Measurements from ENCODE around the gene NRP2. TPM values are rescaled to one million over a fixed set of nuclear protein-coding genes. Genes with fewer than 3 reads are reported as not detected.

Gene NRP2
- total RNA-seq, 2 donors from 2014 or later, result 3.8 to 42.6 TPM

DNA sequence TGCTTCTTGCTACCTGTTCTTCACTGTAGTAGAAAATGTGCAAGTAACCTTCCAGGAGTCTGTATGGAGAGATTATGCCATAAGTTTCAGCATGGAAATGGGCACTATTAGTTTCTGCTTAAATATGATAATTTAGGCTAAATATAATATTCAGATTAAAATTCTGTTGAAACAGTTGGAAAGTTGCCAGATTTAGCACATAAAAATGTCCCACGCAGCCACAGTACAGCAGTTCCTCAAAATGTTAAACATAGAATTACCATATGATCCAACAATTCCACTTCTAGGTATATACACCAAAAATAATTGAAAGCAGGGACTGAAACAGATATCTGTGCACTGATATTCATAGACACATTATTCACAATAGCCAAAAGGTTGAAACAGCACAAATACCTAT lies 121.2 kb downstream of the NRP2 start:
- intact Hi-C loops (cut with DNase I, micrococcal nuclease), result no loop called here
- DNase-seq, result no peak
- no peak for ATAC-seq

DNA sequence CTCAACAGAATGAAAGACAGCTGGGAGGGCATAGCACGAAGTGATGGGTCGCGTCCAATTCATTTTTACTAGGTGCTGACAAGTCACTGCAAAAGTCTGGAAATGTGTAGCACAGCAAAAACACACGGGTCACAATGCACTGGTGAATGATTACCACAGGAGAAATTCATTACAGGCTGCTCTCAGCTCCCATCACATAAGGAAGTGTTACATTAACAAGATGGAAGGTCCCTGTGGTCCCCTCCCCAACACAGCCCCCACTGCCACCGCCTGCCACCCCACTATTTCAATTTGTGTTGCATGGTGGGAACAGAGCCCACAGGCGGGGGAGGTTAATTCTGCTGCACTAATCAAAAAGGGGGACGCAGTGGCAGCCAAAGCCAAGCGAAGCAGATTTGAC lies 122.8 kb downstream of the NRP2 start:
- DNase-seq, result no peak
- intact Hi-C loops (cut with DNase I, micrococcal nuclease), result no loop called here
- no peak for ATAC-seq

DNA sequence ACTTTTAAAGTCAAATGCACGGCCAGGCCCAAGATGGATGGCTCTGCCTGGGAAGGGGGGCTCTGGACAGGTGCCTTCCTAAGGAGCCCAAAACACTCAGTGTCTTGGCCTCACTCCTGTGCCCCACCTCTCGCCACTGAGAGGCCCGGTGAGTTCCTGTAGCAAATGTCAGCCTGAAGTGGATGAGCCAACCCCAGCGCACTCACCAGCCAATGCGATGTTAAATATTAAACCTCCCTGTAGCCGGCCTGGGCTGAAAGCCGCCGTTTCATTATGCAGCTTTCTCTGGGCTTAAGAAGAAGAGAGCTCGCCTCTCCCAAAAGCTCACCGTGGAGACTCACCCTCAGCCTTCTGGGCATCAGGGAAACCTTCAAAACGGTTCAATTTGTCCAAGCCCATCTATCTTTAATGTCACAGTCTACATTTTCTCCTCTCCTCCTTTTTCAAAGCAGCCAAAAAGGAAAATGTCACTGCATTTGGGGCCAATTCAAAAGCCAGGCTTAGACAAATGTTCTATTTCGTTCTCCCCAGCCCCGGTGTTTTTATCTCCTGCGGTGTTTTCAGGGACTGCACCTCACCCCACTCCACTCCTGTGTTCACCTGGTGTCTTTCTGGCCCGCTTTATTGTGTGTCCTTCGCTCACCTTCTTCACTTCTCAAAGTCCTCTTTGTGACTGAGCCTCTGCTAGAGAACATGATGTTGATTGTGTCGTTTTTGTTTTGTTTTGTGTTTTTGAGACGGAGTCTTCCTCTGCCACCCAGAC lies 124.0 kb downstream of the NRP2 start:
- ATAC-seq, result peak; percentile 97
- intact Hi-C loops (cut with DNase I, micrococcal nuclease), result no loop called here
- peak; percentile 42 to 46 for DNase-seq

DNA sequence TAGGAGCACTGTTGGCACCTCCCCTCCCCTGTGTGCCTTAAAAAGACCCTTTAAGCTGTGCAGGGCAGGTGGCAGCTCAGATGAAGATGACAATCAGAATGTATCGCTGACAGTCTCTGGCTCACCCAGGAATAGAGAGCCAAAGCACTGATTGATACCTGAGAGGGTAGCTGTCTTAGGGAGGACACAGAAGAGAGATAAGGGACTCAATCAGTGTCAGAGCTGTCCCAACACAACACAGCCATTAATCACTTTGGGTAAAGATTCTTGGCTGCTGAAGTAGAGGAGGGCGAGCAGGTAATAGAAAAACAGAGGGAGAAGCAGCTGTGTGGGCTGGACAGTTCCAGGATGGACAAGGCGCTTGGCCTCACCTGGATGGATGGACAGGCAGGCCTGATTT lies 124.9 kb downstream of the NRP2 start:
- ATAC-seq (no peak), DNase-seq (no peak)
- intact Hi-C loops (cut with DNase I, micrococcal nuclease), result no loop called here

DNA sequence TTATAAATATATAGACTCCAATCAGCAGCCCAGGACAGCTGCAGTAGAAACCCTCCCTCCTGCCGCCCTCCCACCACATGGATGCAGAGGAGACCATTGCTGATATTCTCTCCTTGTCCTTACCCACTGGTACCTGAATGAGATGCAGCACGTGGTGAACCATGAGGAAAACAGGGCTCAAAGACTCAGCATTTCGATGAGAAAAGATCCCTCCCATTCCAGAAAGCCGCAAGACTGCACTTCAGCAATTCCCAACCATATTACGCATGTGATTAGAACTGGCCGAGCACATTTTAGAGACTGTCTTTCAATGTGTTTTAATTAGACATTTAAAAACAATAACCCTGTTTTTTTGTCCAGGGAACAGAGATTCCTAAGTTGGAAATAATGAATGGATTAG lies 125.5 kb downstream of the NRP2 start:
- intact Hi-C loops (cut with DNase I, micrococcal nuclease), result no loop called here
- ATAC-seq, result no peak
- DNase-seq, result no peak

DNA sequence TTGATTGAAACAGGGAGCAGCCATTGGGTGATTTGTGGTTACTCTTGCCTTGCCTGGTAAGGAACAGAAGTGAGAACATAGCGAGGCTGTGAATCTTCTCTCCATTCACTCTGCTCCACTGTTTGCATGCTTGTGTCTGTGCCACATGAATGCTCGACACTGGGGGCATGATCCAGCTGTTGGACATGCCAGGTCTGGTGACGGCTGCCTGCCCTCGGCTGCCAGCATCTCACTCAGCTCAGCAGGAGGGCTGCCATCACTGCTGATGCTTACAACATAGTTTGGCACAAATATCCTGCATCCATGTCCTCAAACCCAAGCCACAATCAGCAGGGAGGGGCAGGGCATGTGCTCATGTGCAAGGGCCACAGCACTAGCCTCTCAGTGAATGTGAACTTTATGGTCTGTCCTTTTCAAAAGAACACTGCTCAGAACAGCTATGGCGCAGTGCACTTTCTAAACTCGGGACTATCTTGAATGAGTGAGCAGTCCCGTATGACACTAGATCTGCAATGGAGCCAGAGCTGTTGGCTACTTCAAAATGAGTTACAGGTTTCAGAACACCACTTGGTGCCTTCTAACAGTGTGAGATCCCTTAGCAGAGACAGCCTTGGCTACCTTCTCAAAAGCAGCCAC lies 126.3 kb downstream of the NRP2 start:
- ATAC-seq (no peak), DNase-seq (no peak)
- intact Hi-C loops (cut with DNase I, micrococcal nuclease), result no loop called here

DNA sequence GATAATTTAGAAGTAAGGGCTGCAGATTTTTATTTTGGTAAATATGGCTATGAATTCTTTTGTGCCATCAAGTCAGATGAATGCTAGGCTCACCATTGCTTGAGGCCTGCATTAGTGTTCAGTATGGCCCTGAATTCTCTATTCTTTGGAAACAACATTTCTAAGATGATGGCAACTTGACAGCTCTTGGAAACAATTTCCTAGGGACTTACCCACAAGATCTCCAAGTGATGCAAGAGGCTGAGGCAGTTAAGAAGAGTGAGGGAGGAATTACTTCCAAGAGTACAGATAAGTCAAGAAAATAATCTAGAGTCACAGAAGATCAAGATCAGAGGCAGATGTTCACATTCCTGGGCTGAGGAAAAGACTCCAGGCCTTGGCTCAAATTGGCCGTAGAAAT lies 129.1 kb downstream of the NRP2 start:
- intact Hi-C loops (cut with DNase I, micrococcal nuclease), result no loop called here
- ATAC-seq (no peak), DNase-seq (no peak)

DNA sequence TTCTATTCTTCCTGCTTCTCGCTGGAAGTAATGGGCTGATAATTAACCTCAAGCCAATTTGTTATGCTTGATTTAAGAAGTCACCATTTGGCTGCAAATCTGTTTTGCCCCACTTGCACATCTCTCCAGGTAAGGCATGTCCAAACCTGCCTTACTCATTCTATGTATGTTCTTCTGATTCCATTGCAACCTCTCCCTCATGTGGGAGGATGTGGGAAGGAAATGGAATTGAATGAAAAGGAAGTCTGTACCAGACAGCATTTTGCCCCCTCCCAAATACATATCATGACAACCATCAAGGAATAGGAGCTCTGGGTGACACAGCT lies 131.7 kb downstream of the NRP2 start:
- intact Hi-C loops (cut with DNase I, micrococcal nuclease), result no loop called here
- no peak for ATAC-seq
- DNase-seq, result no peak

DNA sequence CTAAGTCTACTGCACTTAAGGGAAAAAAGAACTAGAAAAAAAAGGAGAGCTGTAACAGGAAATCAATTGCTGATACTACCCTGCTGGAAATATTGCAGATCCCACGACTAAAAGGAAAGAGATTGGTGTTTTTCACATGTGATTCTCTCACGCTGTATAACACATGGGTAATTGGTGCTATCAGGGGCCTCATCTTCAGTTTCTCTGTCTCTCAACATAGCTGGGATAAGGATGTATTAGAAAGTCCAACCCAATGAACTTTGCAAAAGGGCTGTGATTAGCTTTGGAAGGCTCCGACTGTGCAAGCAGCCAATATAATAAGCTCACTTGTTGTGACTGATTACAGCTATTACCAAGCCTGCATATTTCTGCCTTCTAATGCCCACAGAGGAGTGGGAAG lies 133.4 kb downstream of the NRP2 start:
- no peak for ATAC-seq

DNA sequence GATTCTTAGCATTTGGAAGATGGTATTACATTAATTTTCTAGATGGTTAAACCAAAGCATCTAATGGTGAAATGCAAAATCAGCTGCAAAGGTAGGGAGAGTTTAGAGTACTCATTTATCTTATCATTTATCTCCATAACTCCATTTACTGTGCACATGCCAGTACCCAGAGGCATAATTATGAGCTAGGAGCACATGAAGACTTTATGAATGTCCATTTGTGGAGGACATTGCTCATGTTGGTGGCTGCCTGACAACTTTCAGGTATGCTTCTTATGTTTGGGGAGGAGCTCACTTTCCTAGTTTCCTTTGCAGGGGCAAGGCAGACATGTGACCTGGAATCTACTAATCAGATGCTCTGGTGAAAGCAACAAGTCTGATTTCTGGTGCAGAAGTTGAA lies 134.0 kb downstream of the NRP2 start:
- DNase-seq, result no peak
- intact Hi-C loops (cut with DNase I, micrococcal nuclease), result no loop called here
- no peak for ATAC-seq

More for the DNA sequence above, 133.4 kb downstream of the NRP2 start:
- no peak for DNase-seq
- intact Hi-C loops (cut with DNase I, micrococcal nuclease), result no loop called here

DNA sequence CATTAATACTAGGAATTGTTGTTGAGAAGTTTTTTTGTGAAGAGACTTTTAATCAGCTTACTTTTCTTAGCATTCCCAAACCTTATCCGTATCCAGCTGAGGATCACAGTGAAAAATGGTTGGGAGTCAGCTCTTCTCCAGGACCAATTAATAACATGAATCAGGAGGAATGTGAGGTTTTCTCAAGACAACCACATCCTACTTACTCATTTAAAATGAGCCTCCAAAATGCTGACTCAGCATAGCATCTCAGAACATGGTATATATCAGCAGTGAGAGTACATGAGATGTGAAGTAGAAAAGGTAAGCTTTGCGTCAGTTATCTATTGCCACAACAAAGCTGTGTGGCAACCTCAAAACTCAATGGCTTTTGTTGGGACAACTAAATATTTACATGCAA lies 140.3 kb downstream of the NRP2 start:
- intact Hi-C loops (cut with DNase I, micrococcal nuclease), result no loop called here
- DNase-seq, result no peak
- no peak for ATAC-seq

DNA sequence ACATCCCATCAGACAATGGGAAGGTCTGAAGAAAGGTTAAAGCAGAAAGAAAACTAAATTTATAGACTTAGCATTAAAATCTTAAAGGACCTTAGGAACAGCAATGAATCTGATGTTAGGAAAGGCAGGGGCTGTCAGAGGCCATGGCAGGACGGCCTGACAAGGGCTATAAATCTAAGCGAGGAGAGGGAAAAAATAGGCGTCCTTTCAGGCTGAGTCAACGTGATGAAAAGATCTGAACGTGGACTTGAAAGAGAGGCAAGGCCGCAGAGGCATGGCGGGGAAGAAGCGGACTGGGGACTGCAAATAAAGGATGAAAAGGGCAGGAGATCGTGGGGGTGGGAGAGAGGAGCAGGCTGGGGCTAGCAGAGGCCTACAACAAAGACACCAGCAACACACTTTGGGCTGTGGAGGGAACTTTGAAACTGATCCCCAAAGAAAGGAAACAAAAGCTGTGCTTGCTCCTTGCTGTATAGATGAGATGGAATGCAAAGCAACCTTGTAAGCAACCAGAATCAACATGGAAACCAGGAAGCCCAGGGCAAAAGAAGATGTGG lies 145.6 kb downstream of the NRP2 start:
- intact Hi-C loops (cut with DNase I, micrococcal nuclease), result no loop called here
- DNase-seq (no peak), ATAC-seq (no peak)

DNA sequence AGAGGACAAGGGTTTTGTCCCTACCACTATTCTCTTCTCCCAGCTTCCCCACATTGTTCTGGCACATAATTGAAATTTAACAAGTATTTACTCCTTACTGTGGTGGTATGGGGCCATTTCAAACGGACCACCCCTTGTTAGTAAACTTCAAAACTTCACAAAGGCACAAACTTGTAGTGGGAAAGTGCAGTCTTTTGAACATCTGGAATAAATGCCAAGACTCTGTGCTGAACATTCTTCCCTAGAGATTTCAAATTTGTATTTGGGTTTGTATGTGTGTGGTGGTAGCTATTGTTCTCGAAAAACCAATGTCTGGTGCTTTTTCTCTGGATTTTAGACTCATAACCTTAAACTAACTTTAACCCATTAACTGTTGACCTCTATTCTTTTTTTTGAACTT lies 151.6 kb downstream of the NRP2 start:
- no peak for ATAC-seq
- intact Hi-C loops (cut with DNase I, micrococcal nuclease), result no loop called here
- DNase-seq, result no peak

DNA sequence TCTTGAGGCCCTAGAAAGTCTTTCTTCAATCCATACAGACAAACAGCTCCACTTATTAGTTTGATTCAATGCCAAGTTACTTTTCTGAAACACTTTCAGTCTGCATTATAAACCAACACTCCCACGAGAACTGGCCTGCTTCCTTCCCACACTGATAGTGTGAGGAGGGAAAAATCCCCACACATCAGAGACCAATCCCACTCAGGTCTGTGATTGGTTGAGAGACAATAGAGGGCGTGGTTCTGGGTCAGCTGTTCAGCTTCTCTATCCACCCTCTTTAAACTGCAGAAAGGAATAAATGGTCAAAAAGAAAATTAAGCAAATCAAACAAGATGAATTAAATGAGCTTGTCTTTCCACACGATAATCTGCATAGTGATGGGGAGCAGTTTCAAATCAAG lies 152.5 kb downstream of the NRP2 start:
- no peak for ATAC-seq
- DNase-seq, result no peak
- intact Hi-C loops (cut with DNase I, micrococcal nuclease), result no loop called here

DNA sequence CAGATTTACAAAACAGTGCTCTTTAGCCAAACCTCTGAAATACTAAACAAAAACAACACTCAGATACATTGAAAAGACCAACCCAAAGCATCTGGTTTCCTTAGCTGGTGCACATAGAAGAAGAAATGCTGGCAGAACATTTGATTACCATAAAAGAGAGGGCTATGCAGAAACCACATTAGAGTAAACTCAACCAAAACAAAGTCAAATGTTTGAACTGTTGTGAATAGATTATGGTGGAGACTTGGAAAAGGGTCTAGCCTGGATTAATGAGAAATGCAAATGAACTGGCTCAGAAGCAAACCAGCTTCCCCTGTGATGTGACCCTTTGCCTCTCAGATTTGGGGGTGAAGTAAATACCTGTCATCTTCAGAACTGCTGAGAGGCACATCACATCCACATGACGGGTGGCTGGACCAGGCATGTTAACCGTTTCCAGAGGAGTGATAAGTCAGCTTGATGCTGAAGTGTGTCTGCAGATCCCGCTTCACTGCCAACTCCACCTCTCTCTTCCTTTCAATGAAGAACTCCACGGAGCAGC lies 153.0 kb downstream of the NRP2 start:
- intact Hi-C loops (cut with DNase I, micrococcal nuclease), result no loop called here
- DNase-seq, result no peak
- no peak for ATAC-seq

DNA sequence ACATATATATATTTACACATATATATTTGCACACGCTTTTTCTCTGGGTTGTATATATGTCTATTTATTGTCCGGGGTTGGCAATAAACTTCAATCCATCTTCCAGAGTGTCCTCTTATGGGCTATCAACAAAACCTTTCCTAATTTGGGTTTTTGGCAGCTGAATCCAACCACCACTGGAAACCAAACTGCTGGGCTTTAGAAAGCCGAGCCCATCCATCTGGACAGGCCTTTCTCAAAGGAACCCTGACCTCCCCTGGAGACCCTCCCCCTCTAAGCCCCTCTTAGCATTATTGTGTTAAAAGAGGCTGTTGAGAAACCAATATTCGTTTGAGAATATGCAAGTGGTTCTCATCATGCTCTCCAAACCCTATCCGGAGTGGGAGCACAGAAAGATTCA lies 153.6 kb downstream of the NRP2 start:
- no peak for ATAC-seq
- intact Hi-C loops (cut with DNase I, micrococcal nuclease), result no loop called here
- no peak for DNase-seq

DNA sequence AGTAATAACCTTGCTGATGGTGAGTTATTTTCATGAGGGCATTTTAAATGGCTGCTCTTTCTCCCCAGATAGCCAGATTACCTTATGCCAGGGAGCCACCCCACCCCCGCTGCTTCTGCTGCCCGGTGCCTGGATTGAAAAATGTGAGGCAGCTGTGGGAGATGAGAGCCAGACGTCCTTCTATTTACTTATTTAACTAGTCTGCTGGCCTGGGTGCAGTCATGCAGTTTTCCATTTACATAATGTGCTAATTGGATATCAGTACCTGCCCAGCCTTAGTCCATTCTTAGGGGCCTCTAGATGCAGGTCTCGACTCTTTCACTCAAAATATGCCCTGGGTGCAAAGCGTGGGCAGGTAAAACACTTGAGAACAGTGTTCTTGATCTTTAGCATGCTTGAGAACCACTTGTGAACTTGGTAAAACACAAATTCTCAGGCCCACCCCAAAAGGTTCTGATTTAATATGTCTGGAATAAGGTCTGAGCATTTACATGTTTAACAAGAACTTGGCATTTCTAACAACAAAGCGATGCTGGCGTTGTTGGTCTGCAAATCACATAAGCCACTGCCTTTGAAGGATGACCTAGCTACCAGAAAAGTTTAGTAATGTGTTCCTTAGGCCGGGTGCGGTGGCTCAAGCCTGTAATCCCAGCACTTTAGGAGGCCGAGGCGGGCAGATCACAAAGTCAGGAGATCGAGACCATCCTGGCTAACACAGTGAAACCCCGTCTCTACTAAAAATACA lies 154.3 kb downstream of the NRP2 start:
- ATAC-seq (no peak), DNase-seq (peak; percentile 15 to 70)
- intact Hi-C loops (cut with DNase I, micrococcal nuclease), result no loop called here

DNA sequence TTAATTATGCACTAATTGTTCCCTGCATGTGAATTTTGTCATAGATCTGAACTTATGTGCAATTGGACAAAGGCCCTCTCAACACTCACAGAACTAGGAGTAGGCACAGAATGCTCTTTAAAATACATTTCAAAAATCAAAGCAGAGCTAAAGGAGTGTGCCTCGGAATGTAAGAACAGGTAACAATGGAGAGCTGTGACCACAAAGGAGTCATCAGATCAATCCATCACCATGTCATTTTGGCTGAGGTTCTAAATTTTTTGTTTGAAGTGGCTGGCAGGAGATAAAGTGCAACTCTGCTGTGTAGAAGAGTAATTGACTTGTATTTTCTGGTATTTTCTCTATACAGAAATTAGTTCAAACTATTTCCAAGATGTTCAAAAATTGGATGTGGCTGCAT lies 155.4 kb downstream of the NRP2 start:
- ATAC-seq, result no peak
- intact Hi-C loops (cut with DNase I, micrococcal nuclease), result no loop called here
- no peak for DNase-seq

DNA sequence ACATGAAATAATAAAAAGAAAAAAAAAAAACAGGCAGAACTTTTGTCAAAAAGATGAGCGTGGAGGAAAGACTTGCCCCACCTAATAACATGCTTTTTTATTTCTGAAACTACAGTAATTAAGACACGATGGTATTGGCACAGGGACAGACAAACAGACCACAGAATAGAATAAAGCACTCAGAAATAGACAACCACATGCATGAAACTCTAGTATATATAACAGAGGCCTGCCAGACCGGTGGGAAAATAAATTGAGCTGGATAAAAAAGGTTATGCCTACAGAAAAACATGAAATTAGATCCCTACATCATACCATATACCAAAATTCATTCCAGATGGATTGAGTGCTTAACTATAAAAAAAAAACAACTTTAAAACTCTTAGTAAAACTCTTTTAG lies 163.1 kb downstream of the NRP2 start:
- intact Hi-C loops (cut with DNase I, micrococcal nuclease), result no loop called here
- ATAC-seq (no peak), DNase-seq (no peak)
